ENCODE results near the gene TTLL5.
A peak's percentile ranks its signal among the peaks of the same experiment; 100 is the strongest.

The TTLL5 gene

GRCh38 chr14:75976826-75977581 lies 316.0 kb downstream of the TTLL5 start:
- no peak for DNase-seq

- DNase-seq, result no peak
Observed at GRCh38 chr14:75977582-75977943, 316.5 kb downstream of the TTLL5 start.

GRCh38 chr14:75978249-75978731 lies 317.2 kb downstream of the TTLL5 start:
- no peak for DNase-seq

- peak in 3 of 4 experiments; percentile 21 to 48 (median 31) for DNase-seq
Observed at GRCh38 chr14:75979071-75979571, 318.1 kb downstream of the TTLL5 start.

GRCh38 chr14:75979648-75980565 lies 318.9 kb downstream of the TTLL5 start:
- DNase-seq, result no peak

GRCh38 chr14:75980856-75981255 lies 319.8 kb downstream of the TTLL5 start:
- no peak for DNase-seq

GRCh38 chr14:75981426-75982265 lies 320.6 kb downstream of the TTLL5 start, which contains the start of gene TGFB3:
TSS of gene TGFB3 (minus strand) at chr14:75981995. CDS start at chr14:75980893, 1,102 bp downstream.
- DNase-seq, result peak; percentile 45 to 61 (median 56)

GRCh38 chr14:75982266-75983018 lies 321.4 kb downstream of the TTLL5 start:
- DNase-seq, result peak; percentile 79 to 89 (median 84)

GRCh38 chr14:75983019-75983358 lies 321.9 kb downstream of the TTLL5 start:
- DNase-seq, result no peak

- no peak for DNase-seq
Observed at GRCh38 chr14:75984674-75985073, 323.6 kb downstream of the TTLL5 start.

- DNase-seq, result peak; percentile 87 to 93 (median 90)
Observed at GRCh38 chr14:75985618-75986438, 324.8 kb downstream of the TTLL5 start, which contains the start of gene IFT43. TSS of gene IFT43 (plus strand) at chr14:75985763. CDS start at chr14:75985787, 24 bp downstream.

GRCh38 chr14:75986439-75986765 lies 325.4 kb downstream of the TTLL5 start:
- DNase-seq, result no peak

- no peak for DNase-seq
Observed at GRCh38 chr14:75987201-75987970, 326.3 kb downstream of the TTLL5 start.

- DNase-seq, result no peak
Observed at GRCh38 chr14:75989134-75989533, 328.1 kb downstream of the TTLL5 start.

- no peak for DNase-seq
Observed at GRCh38 chr14:75990297-75990696, 329.3 kb downstream of the TTLL5 start.

- DNase-seq, result no peak
Observed at GRCh38 chr14:75991753-75992152, 330.7 kb downstream of the TTLL5 start.

GRCh38 chr14:75993567-75994041 lies 332.6 kb downstream of the TTLL5 start:
- DNase-seq, result no peak

- DNase-seq, result no peak
Observed at GRCh38 chr14:75995372-75996041, 334.5 kb downstream of the TTLL5 start.

GRCh38 chr14:75996488-75996887 lies 335.4 kb downstream of the TTLL5 start:
- DNase-seq, result no peak

Measured in suppressor macrophage (primary cell).